A549 (cell line): ENCODE data around the gene TKFC. TPM values are rescaled to one million over a fixed set of nuclear protein-coding genes. Genes with fewer than 3 reads are reported as not detected.
A peak's percentile ranks its signal among the peaks of the same experiment; 100 is the strongest.

Experiments used
- ATAC-seq, 2 experiments: fragments of 200-7000 bp in 1 of 2; fragments of >200 bp in 1 of 2; cut with Nextera tagmentation in 1 of 2; cut with Tn5 transposase in 1 of 2; 3 replicates each; pipeline versions ENCODE4 v1.8.0 to v1.9.1; 2018 to 2020; ENCODE audit warnings: mild to moderate bottlenecking in 1 of 2, moderate library complexity in 1 of 2
- CTCF ChIA-PET: fragments of 300-600 bp; sonication (Branson Sonifier 250); formaldehyde crosslinking; extraction: SDS; loops from one replicate; lab custom pipeline; 2021; ENCODE audit warnings: antibody characterized with exemption, inconsistent platforms; lab: Yijun Ruan, JAX
- POLR2A ChIA-PET: fragments of 350-600 bp; formaldehyde crosslinking; extraction: SDS; loops from one replicate; lab custom pipeline; 2021; ENCODE audit warnings: antibody characterized with exemption, inconsistent platforms; lab: Yijun Ruan, JAX
- DNase-seq, 2 experiments: peaks; one replicate each; pipeline versions ENCODE4 v3.0.0 to v3.0.0-alpha.2; 2011 to 2016; ENCODE audit warnings: low read depth in 1 of 2, low spot score in 1 of 2
- FAIRE-seq: peaks from 2 replicates; lab custom pipeline; 2011; peaks lifted over from hg19 to GRCh38; lab: Jason Lieb, UNC
- H3K27ac ChIP-seq, 2 experiments: fragments of >200 bp; sonication (Bioruptor Twin); formaldehyde crosslinking; 3 replicates each; pipeline ENCODE4 v1.5.1; 2016 to 2017
- H3K4me1 ChIP-seq: fragments of >200 bp; sonication (Bioruptor Twin); formaldehyde crosslinking; 3 replicates; pipeline ENCODE4 v1.6.1; 2016
- H3K4me2 ChIP-seq: fragments of >200 bp; sonication (Bioruptor Twin); formaldehyde crosslinking; 3 replicates; pipeline ENCODE4 v1.6.1; 2016
- H3K4me3 ChIP-seq: fragments of >200 bp; sonication (Bioruptor Twin); formaldehyde crosslinking; 3 replicates; pipeline ENCODE4 v1.5.1; 2016
- H3K9me3 ChIP-seq: fragments of >200 bp; sonication (Bioruptor Twin); formaldehyde crosslinking; 3 replicates; pipeline ENCODE4 v1.6.1; 2016
- BHLHE40 ChIP-seq: IDR thresholded peaks from 2 replicates; pipeline ENCODE4 v1.6.1; 2012; ENCODE audit warnings: low read depth, low read length, inconsistent platforms
- CBX8 ChIP-seq: fragments of 200-600 bp; sonication (generic); IDR thresholded peaks from 2 replicates; pipeline ENCODE4 v1.6.1; 2016
- CHD2 ChIP-seq: fragments of 150-350 bp; IDR thresholded peaks from 2 replicates; pipeline ENCODE4 v1.6.1; 2014; ENCODE audit warnings: low read length; ENCODE audit not compliant: partially characterized antibody
- CHD4 ChIP-seq: fragments of 200-600 bp; sonication (generic); IDR thresholded peaks from 2 replicates; pipeline ENCODE4 v1.6.1; 2016; ENCODE audit warnings: antibody characterized with exemption, mild to moderate bottlenecking, borderline replicate concordance
- FOSB ChIP-seq: fragments of 250-450 bp; sonication (Bioruptor Pico); IDR thresholded peaks from 2 replicates; pipeline ENCODE4 v1.5.0; 2020; ENCODE audit warnings: mild to moderate bottlenecking, moderate library complexity
- FOXS1 ChIP-seq: fragments of 250-450 bp; sonication (Bioruptor Pico); IDR thresholded peaks from 2 replicates; pipeline ENCODE4 v1.5.0; 2020; ENCODE audit warnings: mild to moderate bottlenecking, moderate library complexity
- GATA3 ChIP-seq: IDR thresholded peaks from 2 replicates; pipeline ENCODE4 v1.6.1; 2012; ENCODE audit warnings: borderline replicate concordance
- HOXB5 ChIP-seq: fragments of 250-450 bp; sonication (Bioruptor Pico); IDR thresholded peaks from 2 replicates; pipeline ENCODE4 v1.5.0; 2020; ENCODE audit warnings: mild to moderate bottlenecking, moderate library complexity
- KDM1A ChIP-seq: fragments of 200-600 bp; sonication (generic); IDR thresholded peaks from 2 replicates; pipeline ENCODE4 v1.6.1; 2016; ENCODE audit warnings: low read depth, mild to moderate bottlenecking
- KDM5A ChIP-seq: fragments of 200-600 bp; sonication (generic); IDR thresholded peaks from 2 replicates; pipeline ENCODE4 v1.6.1; 2016; ENCODE audit warnings: antibody characterized with exemption, mild to moderate bottlenecking
- MAFK ChIP-seq: fragments of 450-650 bp; IDR thresholded peaks from 2 replicates; pipeline ENCODE4 v1.6.1; 2014; ENCODE audit not compliant: partially characterized antibody
- NFE2L2 ChIP-seq: fragments of 150-350 bp; conservative IDR thresholded peaks from 2 replicates; pipeline ENCODE4 v1.6.1; 2014; ENCODE audit warnings: low read length
- NPAS2 ChIP-seq: fragments of 250-450 bp; sonication (Bioruptor Pico); IDR thresholded peaks from 2 replicates; pipeline ENCODE4 v1.8.0; 2022; ENCODE audit warnings: mild to moderate bottlenecking, moderate library complexity, borderline replicate concordance
- NR3C1 ChIP-seq: fragments of >200 bp; sonication (Bioruptor Twin); formaldehyde crosslinking; IDR thresholded peaks from 3 replicates; pipeline ENCODE4 v1.6.1; 2017
- POLR2AphosphoS2 ChIP-seq: conservative IDR thresholded peaks from 2 replicates; pipeline ENCODE4 v1.6.1; 2012; ENCODE audit warnings: low read length, improper control_type of control experiment, inconsistent platforms
- RNF2 ChIP-seq: fragments of 200-600 bp; sonication (generic); IDR thresholded peaks from 2 replicates; pipeline ENCODE4 v1.6.1; 2016; ENCODE audit warnings: low read depth, mild to moderate bottlenecking, antibody characterized with exemption, moderate library complexity, borderline replicate concordance
- WGBS: methylation state at CpG from one replicate; pipeline ENCODE4 v1.1.6; 2017; ENCODE audit errors: missing lambda C conversion rate; 5-methylcytosine and 5-hydroxymethylcytosine counted together
- polyA plus RNA-seq, 4 experiments: library from polyadenylated mRNA; depleted of rRNA in 3 of 4; stranded (reverse); fragments of >200 nt; fragmentation: RNase III in 1 of 4; extraction: RNeasy Plus Mini Kit Qiagen cat#74134 plus additional on column Dnase treatment in 1 of 4; gene quantifications; 2 replicates in 3 of 4; 3 replicates in 1 of 4; pipeline ENCODE4 v1.2.3, GENCODE V29; 2011 to 2017
- TF ChIP-seq, protein P1 (sequence below): IDR thresholded peaks from 2 replicates; pipeline ENCODE4 v1.6.1; 2012
- TF ChIP-seq, protein P2 (sequence below): fragments of >200 bp; sonication (Bioruptor Twin); formaldehyde crosslinking; IDR thresholded peaks from 3 replicates; pipeline ENCODE4 v1.5.1; 2016
- TF ChIP-seq, protein P3 (sequence below): fragments of 200-600 bp; sonication (generic); IDR thresholded peaks from 2 replicates; pipeline ENCODE4 v1.6.1; 2016; ENCODE audit warnings: antibody characterized with exemption, mild to moderate bottlenecking, moderate library complexity

TKFC gene
- polyA plus RNA-seq, 2 of the 4 experiments (the other 2 are of a cell fraction): 46.5 to 48.7 TPM

DNA sequence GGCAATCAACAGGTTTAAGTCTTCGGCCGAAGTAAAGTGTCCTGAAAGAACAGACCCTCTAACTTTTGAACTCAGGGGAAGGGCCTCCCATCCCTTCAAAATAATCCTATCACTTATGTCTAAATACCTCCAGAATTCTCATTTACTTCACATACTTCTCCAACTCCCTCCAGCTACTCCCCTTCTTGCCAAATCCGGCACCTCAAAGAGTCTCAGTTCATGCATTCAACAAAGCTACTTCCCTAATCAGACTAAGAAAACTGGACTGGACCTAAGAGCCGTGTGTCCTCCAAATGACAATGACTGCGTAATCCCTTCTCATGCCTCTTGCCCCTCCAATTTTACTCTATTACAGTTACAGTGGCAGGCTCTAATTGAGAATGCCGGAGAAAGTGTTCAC lies 1.4 kb upstream of the TKFC start:
- FAIRE-seq: no peak
- TF ChIP-seq KDM5A (no peak), FOSB (no peak), NPAS2 (CRISPR knock-in tag) (no peak), CHD4 (no peak), FOXS1 (CRISPR knock-in tag) (no peak), NFE2L2 (no peak), GATA3 (no peak), KDM1A (no peak), BHLHE40 (no peak), POLR2AphosphoS2 (no peak), HOXB5 (CRISPR knock-in tag) (no peak)
- CTCF ChIA-PET: interaction anchor here (0.6 to 5.6 kb wide), 7 partner anchors 10 to 416 kb away, joined by 3 to 41 read pairs (median 4); no protein-coding TSS in a partner anchor

DNA sequence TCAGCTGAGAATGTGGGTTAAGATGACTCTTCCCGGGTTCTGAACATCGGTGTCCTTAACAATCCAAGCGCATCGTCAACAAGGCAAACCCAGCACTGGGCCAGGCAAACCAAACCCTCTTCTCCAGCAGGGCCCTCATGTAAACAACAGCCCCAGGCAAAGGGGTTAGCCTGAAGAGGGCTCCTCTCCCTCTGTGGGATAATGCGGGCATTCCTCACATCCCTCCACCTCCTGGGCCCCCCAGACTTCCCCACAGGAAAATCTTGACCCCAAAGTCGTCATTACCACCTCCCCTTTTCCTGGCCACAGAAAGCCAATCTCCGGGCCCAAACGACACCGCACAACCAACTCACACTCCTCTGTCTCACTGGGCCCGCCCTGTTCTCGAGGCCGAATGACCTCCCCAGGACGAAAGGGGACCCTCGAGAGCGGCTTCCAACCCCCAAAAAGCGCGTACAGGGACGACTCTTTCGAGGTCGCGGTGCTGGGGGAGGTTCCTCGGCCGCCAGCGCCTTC lies 689 bp upstream of the TKFC start:
- CTCF ChIA-PET: interaction anchor here (0.6 to 5.6 kb wide), 3 partner anchors 10 to 78 kb away, joined by 3 to 41 read pairs (median 4); no protein-coding TSS in a partner anchor
- H3K27ac ChIP-seq: peak overlapping the region; percentile 93 to 96
- under 1% methylated on average over 20 of the region's 24 CpGs for WGBS
- peak overlapping the region; percentile 96 for H3K4me3 ChIP-seq
- DNase-seq (peak in 1 of 2 experiments; percentile 57), ATAC-seq (peak in 1 of 2 experiments; percentile 19; a peak in 3 of 6 replicates), FAIRE-seq (no peak)
- peaks cover 35% of the 10 kb centered on the region for H3K4me1 ChIP-seq
- POLR2A ChIA-PET: interaction anchor here (1.7 kb wide), 1 partner anchor 30 kb away, joined by 6 read pairs; the partner anchor contains the start of genes CYB561A3 and TMEM138
- no peaks in the 10 kb centered on the region for H3K9me3 ChIP-seq
- H3K4me2 ChIP-seq: peak overlapping the region; percentile 79
- no peak for TF ChIP-seq GATA3
- TF ChIP-seq, protein P1, sequence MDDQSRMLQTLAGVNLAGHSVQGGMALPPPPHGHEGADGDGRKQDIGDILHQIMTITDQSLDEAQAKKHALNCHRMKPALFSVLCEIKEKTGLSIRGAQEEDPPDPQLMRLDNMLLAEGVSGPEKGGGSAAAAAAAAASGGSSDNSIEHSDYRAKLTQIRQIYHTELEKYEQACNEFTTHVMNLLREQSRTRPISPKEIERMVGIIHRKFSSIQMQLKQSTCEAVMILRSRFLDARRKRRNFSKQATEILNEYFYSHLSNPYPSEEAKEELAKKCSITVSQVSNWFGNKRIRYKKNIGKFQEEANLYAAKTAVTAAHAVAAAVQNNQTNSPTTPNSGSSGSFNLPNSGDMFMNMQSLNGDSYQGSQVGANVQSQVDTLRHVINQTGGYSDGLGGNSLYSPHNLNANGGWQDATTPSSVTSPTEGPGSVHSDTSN: no peak
- TF ChIP-seq, protein P2, sequence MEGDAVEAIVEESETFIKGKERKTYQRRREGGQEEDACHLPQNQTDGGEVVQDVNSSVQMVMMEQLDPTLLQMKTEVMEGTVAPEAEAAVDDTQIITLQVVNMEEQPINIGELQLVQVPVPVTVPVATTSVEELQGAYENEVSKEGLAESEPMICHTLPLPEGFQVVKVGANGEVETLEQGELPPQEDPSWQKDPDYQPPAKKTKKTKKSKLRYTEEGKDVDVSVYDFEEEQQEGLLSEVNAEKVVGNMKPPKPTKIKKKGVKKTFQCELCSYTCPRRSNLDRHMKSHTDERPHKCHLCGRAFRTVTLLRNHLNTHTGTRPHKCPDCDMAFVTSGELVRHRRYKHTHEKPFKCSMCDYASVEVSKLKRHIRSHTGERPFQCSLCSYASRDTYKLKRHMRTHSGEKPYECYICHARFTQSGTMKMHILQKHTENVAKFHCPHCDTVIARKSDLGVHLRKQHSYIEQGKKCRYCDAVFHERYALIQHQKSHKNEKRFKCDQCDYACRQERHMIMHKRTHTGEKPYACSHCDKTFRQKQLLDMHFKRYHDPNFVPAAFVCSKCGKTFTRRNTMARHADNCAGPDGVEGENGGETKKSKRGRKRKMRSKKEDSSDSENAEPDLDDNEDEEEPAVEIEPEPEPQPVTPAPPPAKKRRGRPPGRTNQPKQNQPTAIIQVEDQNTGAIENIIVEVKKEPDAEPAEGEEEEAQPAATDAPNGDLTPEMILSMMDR: no peak
- TF ChIP-seq NR3C1: no peak
- TF ChIP-seq, protein P3, sequence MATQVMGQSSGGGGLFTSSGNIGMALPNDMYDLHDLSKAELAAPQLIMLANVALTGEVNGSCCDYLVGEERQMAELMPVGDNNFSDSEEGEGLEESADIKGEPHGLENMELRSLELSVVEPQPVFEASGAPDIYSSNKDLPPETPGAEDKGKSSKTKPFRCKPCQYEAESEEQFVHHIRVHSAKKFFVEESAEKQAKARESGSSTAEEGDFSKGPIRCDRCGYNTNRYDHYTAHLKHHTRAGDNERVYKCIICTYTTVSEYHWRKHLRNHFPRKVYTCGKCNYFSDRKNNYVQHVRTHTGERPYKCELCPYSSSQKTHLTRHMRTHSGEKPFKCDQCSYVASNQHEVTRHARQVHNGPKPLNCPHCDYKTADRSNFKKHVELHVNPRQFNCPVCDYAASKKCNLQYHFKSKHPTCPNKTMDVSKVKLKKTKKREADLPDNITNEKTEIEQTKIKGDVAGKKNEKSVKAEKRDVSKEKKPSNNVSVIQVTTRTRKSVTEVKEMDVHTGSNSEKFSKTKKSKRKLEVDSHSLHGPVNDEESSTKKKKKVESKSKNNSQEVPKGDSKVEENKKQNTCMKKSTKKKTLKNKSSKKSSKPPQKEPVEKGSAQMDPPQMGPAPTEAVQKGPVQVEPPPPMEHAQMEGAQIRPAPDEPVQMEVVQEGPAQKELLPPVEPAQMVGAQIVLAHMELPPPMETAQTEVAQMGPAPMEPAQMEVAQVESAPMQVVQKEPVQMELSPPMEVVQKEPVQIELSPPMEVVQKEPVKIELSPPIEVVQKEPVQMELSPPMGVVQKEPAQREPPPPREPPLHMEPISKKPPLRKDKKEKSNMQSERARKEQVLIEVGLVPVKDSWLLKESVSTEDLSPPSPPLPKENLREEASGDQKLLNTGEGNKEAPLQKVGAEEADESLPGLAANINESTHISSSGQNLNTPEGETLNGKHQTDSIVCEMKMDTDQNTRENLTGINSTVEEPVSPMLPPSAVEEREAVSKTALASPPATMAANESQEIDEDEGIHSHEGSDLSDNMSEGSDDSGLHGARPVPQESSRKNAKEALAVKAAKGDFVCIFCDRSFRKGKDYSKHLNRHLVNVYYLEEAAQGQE: no peak
- no peak for TF ChIP-seq CHD2
- TF ChIP-seq MAFK: no peak
- TF ChIP-seq CBX8: no peak
- TF ChIP-seq NPAS2 (CRISPR knock-in tag): no peak
- no peak for TF ChIP-seq RNF2
- no peak for TF ChIP-seq CHD4
- TF ChIP-seq, all 56 proteins: peak for 0

More for the DNA sequence above, 1.4 kb upstream of the TKFC start:
- Histone ChIP-seq H3K4me2 (peak overlapping the region; percentile 79), H3K27ac (peak overlapping the region in 1 of 2 experiments; percentile 93; a peak in 4 of 6 replicates), H3K9me3 (no peaks in the 10 kb centered on the region), H3K4me1 (peaks cover 35% of the 10 kb centered on the region), H3K4me3 (peak overlapping the region; percentile 96)
- ATAC-seq: no peak
- POLR2A ChIA-PET: interaction anchor here (1.7 kb wide), 1 partner anchor 30 kb away, joined by 6 read pairs; the partner anchor contains the start of genes CYB561A3 and TMEM138
- DNase-seq: no peak
- WGBS: 78% methylated on average over 6 of the region's 6 CpGs
